GM12891 (cell line): Measurements from ENCODE around the gene RHBDF2.

ENCODE experiments used
- PAX5 ChIP-seq: IDR thresholded peaks from 2 replicates; pipeline ENCODE4 v1.6.1; 2011; ENCODE audit warnings: low read length, moderate library complexity, mild to moderate bottlenecking; ENCODE audit not compliant: insufficient read depth, severe bottlenecking
- POLR2A ChIP-seq: IDR thresholded peaks from 2 replicates; pipeline ENCODE4 v1.6.1; 2011; ENCODE audit warnings: low read depth, low read length, control low read depth
- POLR2AphosphoS5 ChIP-seq: IDR thresholded peaks from 2 replicates; pipeline ENCODE4 v1.6.1; 2011; ENCODE audit warnings: low read depth, low read length, control low read depth
- POU2F2 ChIP-seq: IDR thresholded peaks from 2 replicates; pipeline ENCODE4 v1.6.1; 2011; ENCODE audit warnings: low read depth, mild to moderate bottlenecking, control low read depth, low read length, moderate library complexity
- SPI1 ChIP-seq: IDR thresholded peaks from 2 replicates; pipeline ENCODE4 v1.6.1; 2011; ENCODE audit warnings: low read depth, low read length, control low read depth
- TAF1 ChIP-seq: IDR thresholded peaks from 2 replicates; pipeline ENCODE4 v1.6.1; 2011; ENCODE audit warnings: low read depth, low read length, control low read depth

GRCh38 chr17:76511668-76512365 is 10.6 kb upstream of the RHBDF2 start:
- TF ChIP-seq POLR2AphosphoS5, result no peak
- TF ChIP-seq POLR2A, result no peak
- no peak for TF ChIP-seq SPI1
- no peak for TF ChIP-seq POU2F2
- no peak for TF ChIP-seq TAF1
- TF ChIP-seq PAX5, result no peak
